ENCODE data around the gene SYCP2L.

The SYCP2L gene

GRCh38 chr6:11008821-11009220, 122.0 kb downstream of the SYCP2L start:
- peak; percentile 76 for DNase-seq (ENCODE audit: low read depth)

- peak; percentile 44 for DNase-seq (ENCODE audit: low read depth)
These were observed 122.5 kb downstream of the SYCP2L start for GRCh38 chr6:11009353-11009752.

GRCh38 chr6:11011787-11012234, 125.0 kb downstream of the SYCP2L start:
- DNase-seq (ENCODE audit: low read depth), result peak; percentile 92

GRCh38 chr6:11012295-11012754, 125.5 kb downstream of the SYCP2L start:
- no peak for DNase-seq (ENCODE audit: low read depth)

GRCh38 chr6:11012976-11013720, 126.3 kb downstream of the SYCP2L start:
- peak; percentile 92 for DNase-seq (ENCODE audit: low read depth)

GRCh38 chr6:11013721-11014070, 126.8 kb downstream of the SYCP2L start:
- no peak for DNase-seq (ENCODE audit: low read depth)

GRCh38 chr6:11015102-11015501, 128.2 kb downstream of the SYCP2L start:
- no peak for DNase-seq (ENCODE audit: low read depth)

GRCh38 chr6:11016452-11016851, 129.6 kb downstream of the SYCP2L start:
- no peak for DNase-seq (ENCODE audit: low read depth)

- no peak for DNase-seq (ENCODE audit: low read depth)
These were observed 130.2 kb downstream of the SYCP2L start for GRCh38 chr6:11017090-11017489.

GRCh38 chr6:11018225-11018624, 131.4 kb downstream of the SYCP2L start:
- DNase-seq (ENCODE audit: low read depth), result no peak

- DNase-seq (ENCODE audit: low read depth), result no peak
These were observed 134.2 kb downstream of the SYCP2L start for GRCh38 chr6:11021003-11021402.

- DNase-seq (ENCODE audit: low read depth), result no peak
These were observed 134.9 kb downstream of the SYCP2L start for GRCh38 chr6:11021714-11022113.

GRCh38 chr6:11023032-11023431, 136.2 kb downstream of the SYCP2L start:
- DNase-seq (ENCODE audit: low read depth), result no peak
